Measurements from ENCODE around the gene KIF26A.

DNA sequence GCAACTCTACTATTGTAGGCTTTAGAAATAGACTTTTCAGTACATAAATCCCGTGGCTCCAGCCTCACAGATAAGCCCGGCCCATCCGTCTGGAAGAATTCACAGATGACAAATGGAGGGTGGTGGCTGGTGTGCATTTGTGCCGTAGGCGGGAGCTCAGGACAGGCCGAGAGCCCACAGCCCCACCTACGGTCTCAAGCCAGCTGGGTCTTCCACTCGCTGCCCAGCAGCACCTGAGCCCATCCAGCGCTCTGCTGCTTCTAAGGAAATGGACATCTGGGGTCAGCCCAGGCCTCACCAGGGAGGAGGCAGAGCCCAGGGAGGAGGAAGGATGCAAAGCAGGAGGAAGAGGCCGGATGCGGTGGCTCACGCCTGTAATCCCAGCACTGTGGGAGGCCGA lies 72.8 kb downstream of the KIF26A start:
- TF ChIP-seq, protein P1, sequence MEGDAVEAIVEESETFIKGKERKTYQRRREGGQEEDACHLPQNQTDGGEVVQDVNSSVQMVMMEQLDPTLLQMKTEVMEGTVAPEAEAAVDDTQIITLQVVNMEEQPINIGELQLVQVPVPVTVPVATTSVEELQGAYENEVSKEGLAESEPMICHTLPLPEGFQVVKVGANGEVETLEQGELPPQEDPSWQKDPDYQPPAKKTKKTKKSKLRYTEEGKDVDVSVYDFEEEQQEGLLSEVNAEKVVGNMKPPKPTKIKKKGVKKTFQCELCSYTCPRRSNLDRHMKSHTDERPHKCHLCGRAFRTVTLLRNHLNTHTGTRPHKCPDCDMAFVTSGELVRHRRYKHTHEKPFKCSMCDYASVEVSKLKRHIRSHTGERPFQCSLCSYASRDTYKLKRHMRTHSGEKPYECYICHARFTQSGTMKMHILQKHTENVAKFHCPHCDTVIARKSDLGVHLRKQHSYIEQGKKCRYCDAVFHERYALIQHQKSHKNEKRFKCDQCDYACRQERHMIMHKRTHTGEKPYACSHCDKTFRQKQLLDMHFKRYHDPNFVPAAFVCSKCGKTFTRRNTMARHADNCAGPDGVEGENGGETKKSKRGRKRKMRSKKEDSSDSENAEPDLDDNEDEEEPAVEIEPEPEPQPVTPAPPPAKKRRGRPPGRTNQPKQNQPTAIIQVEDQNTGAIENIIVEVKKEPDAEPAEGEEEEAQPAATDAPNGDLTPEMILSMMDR (IDR thresholded peaks at IDR 0.05): no peak
- no peak for TF ChIP-seq POLR2A (IDR thresholded peaks at IDR 0.05)

Measured in lower leg skin (tissue), 3 donors.